ENCODE results near the gene TENM4. TPM values are rescaled to one million over a fixed set of nuclear protein-coding genes. Genes with fewer than 3 reads are reported as not detected.

The TENM4 gene
- total RNA-seq, 1 experiment from 2014 or later, result 0.39 TPM

DNA sequence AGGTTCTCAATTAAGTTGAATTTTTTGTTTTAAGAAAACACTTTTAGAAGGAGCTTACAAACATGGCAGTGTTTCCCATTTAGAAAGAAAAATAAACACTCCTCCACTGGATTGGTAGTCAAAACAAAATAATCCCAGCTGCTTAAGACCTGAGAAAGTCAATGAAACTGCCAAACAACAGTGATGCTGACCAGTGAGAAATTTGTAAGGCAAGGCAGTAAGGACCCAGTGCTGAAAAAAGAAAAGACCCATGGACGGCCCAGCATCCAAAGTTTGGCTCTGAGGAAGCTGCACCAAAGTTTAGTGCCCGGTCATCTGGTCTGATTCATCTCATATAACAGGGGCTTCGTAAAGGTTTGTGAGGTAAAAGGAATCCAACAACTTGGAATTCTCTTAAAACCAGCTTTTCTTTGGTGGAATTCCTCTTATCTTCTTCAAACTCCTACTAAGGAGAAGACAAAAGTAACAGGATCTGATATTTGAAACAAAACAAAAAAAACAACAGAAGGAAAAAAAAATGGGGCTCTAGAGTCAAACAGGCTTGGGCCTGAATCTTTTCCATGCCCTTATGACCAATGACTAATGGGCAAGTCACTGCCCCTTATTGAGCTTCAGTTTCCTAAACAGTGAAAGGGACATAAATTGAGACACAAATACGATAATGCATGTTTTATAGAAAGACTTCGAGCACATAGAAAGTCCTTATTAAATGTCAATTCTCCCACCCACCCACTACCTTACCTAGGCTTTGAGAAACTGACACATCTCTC, 483.2 kb downstream of the TENM4 start:
- Histone ChIP-seq H3K27ac (ENCODE audit: low read length) (no peak overlapping the region), H3K27me3 (ENCODE audit: control insufficient read depth, insufficient read depth, low read length) (0 out of 2 replicates have a peak, but pooled peaks cover 5% of the 10 kb centered on the region), H3K9me3 (ENCODE audit: control insufficient read depth, insufficient read depth, low read depth, low read length) (no peaks in the 10 kb centered on the region), H3K4me3 (ENCODE audit: low read depth in 2 of 2, low read length in 2 of 2) (no peak overlapping the region), H3K4me1 (ENCODE audit: control insufficient read depth, insufficient read depth, low read length) (no peaks in the 10 kb centered on the region), H3K36me3 (ENCODE audit: control insufficient read depth, insufficient read depth, low read length) (no peaks in the 10 kb centered on the region)
- POLR2A ChIA-PET, result no interaction called here
- DNase-seq (ENCODE audit: low read depth, low spot score), result no peak
- no peak for TF ChIP-seq POLR2AphosphoS5 (IDR thresholded peaks at IDR 0.05; ENCODE audit: low read depth, low read length)
- TF ChIP-seq, protein P1, sequence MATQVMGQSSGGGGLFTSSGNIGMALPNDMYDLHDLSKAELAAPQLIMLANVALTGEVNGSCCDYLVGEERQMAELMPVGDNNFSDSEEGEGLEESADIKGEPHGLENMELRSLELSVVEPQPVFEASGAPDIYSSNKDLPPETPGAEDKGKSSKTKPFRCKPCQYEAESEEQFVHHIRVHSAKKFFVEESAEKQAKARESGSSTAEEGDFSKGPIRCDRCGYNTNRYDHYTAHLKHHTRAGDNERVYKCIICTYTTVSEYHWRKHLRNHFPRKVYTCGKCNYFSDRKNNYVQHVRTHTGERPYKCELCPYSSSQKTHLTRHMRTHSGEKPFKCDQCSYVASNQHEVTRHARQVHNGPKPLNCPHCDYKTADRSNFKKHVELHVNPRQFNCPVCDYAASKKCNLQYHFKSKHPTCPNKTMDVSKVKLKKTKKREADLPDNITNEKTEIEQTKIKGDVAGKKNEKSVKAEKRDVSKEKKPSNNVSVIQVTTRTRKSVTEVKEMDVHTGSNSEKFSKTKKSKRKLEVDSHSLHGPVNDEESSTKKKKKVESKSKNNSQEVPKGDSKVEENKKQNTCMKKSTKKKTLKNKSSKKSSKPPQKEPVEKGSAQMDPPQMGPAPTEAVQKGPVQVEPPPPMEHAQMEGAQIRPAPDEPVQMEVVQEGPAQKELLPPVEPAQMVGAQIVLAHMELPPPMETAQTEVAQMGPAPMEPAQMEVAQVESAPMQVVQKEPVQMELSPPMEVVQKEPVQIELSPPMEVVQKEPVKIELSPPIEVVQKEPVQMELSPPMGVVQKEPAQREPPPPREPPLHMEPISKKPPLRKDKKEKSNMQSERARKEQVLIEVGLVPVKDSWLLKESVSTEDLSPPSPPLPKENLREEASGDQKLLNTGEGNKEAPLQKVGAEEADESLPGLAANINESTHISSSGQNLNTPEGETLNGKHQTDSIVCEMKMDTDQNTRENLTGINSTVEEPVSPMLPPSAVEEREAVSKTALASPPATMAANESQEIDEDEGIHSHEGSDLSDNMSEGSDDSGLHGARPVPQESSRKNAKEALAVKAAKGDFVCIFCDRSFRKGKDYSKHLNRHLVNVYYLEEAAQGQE (IDR thresholded peaks at IDR 0.05; ENCODE audit: insufficient read depth in 1 of 2, low read depth in 2 of 2, low read length in 1 of 2), result no peak
- TF ChIP-seq SIN3A (IDR thresholded peaks at IDR 0.05; ENCODE audit: borderline replicate concordance, insufficient read depth, low read depth, low read length), result no peak
- no peak for TF ChIP-seq CTCF (IDR thresholded peaks at IDR 0.05)
- no peak for TF ChIP-seq TCF7L2 (IDR thresholded peaks at IDR 0.05; ENCODE audit: low read depth, low read length)
- no TSS peak for BruUV-seq (replicated peaks)
- intact Hi-C loops (cut with micrococcal nuclease; ENCODE audit: unreplicated experiment) (no loop called here), in situ Hi-C loops (cut with HindIII; ENCODE audit: low pct_unique_long_range_greater_than_20kb, low sequenced_read_pairs) (no loop called here)
- CTCF ChIA-PET, result no interaction called here
- ATAC-seq, result no peak

- Histone ChIP-seq H3K27me3 (ENCODE audit: control insufficient read depth, insufficient read depth, low read length) (0 out of 2 replicates have a peak, but pooled peaks cover 7% of the 10 kb centered on the region), H3K4me1 (ENCODE audit: control insufficient read depth, insufficient read depth, low read length) (no peaks in the 10 kb centered on the region), H3K27ac (ENCODE audit: low read length) (no peak overlapping the region), H3K9me3 (ENCODE audit: control insufficient read depth, insufficient read depth, low read depth, low read length) (no peaks in the 10 kb centered on the region), H3K36me3 (ENCODE audit: control insufficient read depth, insufficient read depth, low read length) (no peaks in the 10 kb centered on the region), H3K4me3 (ENCODE audit: low read depth in 2 of 2, low read length in 2 of 2) (no peak overlapping the region)
- no TSS peak for BruUV-seq (replicated peaks)
- ATAC-seq (no peak), DNase-seq (ENCODE audit: low read depth, low spot score) (no peak)
- POLR2A ChIA-PET, result no interaction called here
- intact Hi-C loops (cut with micrococcal nuclease; ENCODE audit: unreplicated experiment) (no loop called here), in situ Hi-C loops (cut with HindIII; ENCODE audit: low pct_unique_long_range_greater_than_20kb, low sequenced_read_pairs) (no loop called here)
- no peak for TF ChIP-seq SIN3A (IDR thresholded peaks at IDR 0.05; ENCODE audit: borderline replicate concordance, insufficient read depth, low read depth, low read length)
- TF ChIP-seq POLR2AphosphoS5 (IDR thresholded peaks at IDR 0.05; ENCODE audit: low read depth, low read length), result no peak
- no peak for TF ChIP-seq CTCF (IDR thresholded peaks at IDR 0.05)
- TF ChIP-seq TCF7L2 (IDR thresholded peaks at IDR 0.05; ENCODE audit: low read depth, low read length), result no peak
- TF ChIP-seq, protein P1 (IDR thresholded peaks at IDR 0.05; ENCODE audit: insufficient read depth in 1 of 2, low read depth in 2 of 2, low read length in 1 of 2), result no peak
- CTCF ChIA-PET, result interaction anchor here (0.6 kb wide), 1 partner anchor 12 kb away, joined by 9 read pairs; no protein-coding TSS in a partner anchor
These were observed 486.1 kb downstream of the TENM4 start for GRCh38 chr11:78954696-78955095.
